K562 (cell line): ENCODE measurements around the gene EGFL6. TPM values are rescaled to one million over a fixed set of nuclear protein-coding genes. Genes with fewer than 3 reads are reported as not detected.

Experiments
- CTBP1 ChIP-seq: fragments of 450-650 bp; IDR thresholded peaks from 2 replicates; pipeline ENCODE4 v1.6.1; 2016; ENCODE audit warnings: borderline replicate concordance
- ERF ChIP-seq: fragments of 450-650 bp; formaldehyde crosslinking; IDR thresholded peaks from 2 replicates; pipeline ENCODE4 v1.4.0; 2020; ENCODE audit warnings: mild to moderate bottlenecking, mixed read lengths
- HNRNPL ChIP-seq: fragments of 200-400 bp; formaldehyde crosslinking; IDR thresholded peaks from 2 replicates; pipeline ENCODE4 v1.6.1; 2017; ENCODE audit warnings: low read depth, mild to moderate bottlenecking, low read length
- KLF13 ChIP-seq: fragments of 450-650 bp; IDR thresholded peaks from 2 replicates; pipeline ENCODE4 v1.6.1; 2016; ENCODE audit warnings: missing genetic modification characterization, low read depth, mild to moderate bottlenecking, missing compliant biosample characterization, moderate library complexity, borderline replicate concordance
- SOX6 ChIP-seq: fragments of 450-650 bp; IDR thresholded peaks from 2 replicates; pipeline ENCODE4 v1.6.1; 2014; ENCODE audit warnings: mild to moderate bottlenecking
- TCF3 ChIP-seq: sonication (generic); formaldehyde crosslinking; IDR thresholded peaks from 2 replicates; pipeline ENCODE4 v1.4.0; 2020; ENCODE audit warnings: mild to moderate bottlenecking, missing genetic modification reagents
- ZNF316 ChIP-seq: fragments of 450-650 bp; IDR thresholded peaks from 2 replicates; pipeline ENCODE4 v1.6.1; 2016
- ZNF436 ChIP-seq: fragments of 250-450, 450-650 bp; sonication (Bioruptor Pico); formaldehyde crosslinking; IDR thresholded peaks from 2 replicates; pipeline ENCODE4 v1.7.0; 2020; ENCODE audit warnings: mild to moderate bottlenecking
- ZNF444 ChIP-seq: fragments of 250-450 bp; sonication (Bioruptor Pico); IDR thresholded peaks from 2 replicates; pipeline ENCODE4 v1.4.0; 2020; ENCODE audit warnings: mild to moderate bottlenecking, moderate library complexity
- ZNF695 ChIP-seq: fragments of 450-650 bp; formaldehyde crosslinking; IDR thresholded peaks from 2 replicates; pipeline ENCODE4 v1.4.0; 2020; ENCODE audit warnings: mild to moderate bottlenecking, moderate library complexity
- ZNF785 ChIP-seq: fragments of 250-450 bp; sonication (Bioruptor Pico); IDR thresholded peaks from 2 replicates; pipeline ENCODE4 v1.4.0; 2020; ENCODE audit warnings: mild to moderate bottlenecking
- polyA plus RNA-seq, 8 experiments: library from polyadenylated mRNA; depleted of rRNA in 4 of 8; stranded (reverse) in 5 of 8; unstranded in 3 of 8; fragments of >200 nt; fragmentation: Nextera tagmentation in 2 of 8; fragmentation: Illumina TruSeq in 1 of 8; extraction: Ambion mirVana in 2 of 8; extraction: Trizol in 1 of 8; gene quantifications; 2 replicates each; pipeline versions ENCODE4 v1.2.1 to v1.2.3, GENCODE V29; 2011 to 2014; ENCODE audit warnings: inconsistent platforms in 1 of 8, missing spikeins in 1 of 8
- total RNA-seq, 7 experiments: library from RNA; depleted of rRNA in 6 of 7; stranded (reverse); fragments of >200 nt in 6 of 7; fragmentation: Illumina TruSeq in 2 of 7; extraction: Trizol in 2 of 7; gene quantifications; 2 replicates each; pipeline versions ENCODE4 v1.2.1 to v1.2.3, GENCODE V29; 2011 to 2021; ENCODE audit warnings: low replicate concordance in 1 of 7
- TF ChIP-seq, protein P1 (sequence below): fragments of 250-450 bp; sonication (Bioruptor Pico); IDR thresholded peaks from 2 replicates; pipeline ENCODE4 v1.4.0; 2020
- TF ChIP-seq, protein P2 (sequence below): fragments of 200-600 bp; sonication (generic); IDR thresholded peaks from one replicate; pipeline ENCODE4 v1.6.1; 2012; ENCODE audit warnings: mild to moderate bottlenecking, low read depth, low read length, inconsistent platforms

The EGFL6 gene
- total and polyA plus RNA-seq, 9 of the 15 experiments (the other 6 are each of a cell fraction or from before 2014, with no cell fraction given), result 0.01 TPM; not detected in 8

DNA sequence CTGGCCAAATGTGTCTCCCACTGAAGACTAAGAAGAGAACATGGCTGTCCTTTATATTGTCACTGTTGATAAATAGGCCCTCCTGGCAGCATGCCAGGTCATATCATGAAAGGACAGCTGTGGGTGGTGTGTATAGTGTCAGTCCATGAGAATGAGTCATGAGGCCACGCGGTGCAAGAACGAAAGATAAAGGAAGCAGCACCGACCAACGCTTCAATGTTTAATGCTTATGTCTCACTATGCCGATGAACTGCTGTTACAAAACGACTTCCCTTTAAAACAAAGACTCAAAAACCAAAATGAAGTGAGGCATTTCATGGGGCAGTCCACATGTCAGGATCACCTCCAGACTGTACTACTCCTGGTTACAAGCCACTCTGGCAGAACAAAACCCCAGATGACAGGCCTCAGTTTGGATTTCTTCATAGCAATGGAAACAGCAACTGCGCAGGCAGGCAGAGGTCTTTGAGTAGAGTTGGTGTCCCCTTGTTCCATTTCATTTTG, 78.4 kb downstream of the EGFL6 start (continued):
- TF ChIP-seq, protein P1, sequence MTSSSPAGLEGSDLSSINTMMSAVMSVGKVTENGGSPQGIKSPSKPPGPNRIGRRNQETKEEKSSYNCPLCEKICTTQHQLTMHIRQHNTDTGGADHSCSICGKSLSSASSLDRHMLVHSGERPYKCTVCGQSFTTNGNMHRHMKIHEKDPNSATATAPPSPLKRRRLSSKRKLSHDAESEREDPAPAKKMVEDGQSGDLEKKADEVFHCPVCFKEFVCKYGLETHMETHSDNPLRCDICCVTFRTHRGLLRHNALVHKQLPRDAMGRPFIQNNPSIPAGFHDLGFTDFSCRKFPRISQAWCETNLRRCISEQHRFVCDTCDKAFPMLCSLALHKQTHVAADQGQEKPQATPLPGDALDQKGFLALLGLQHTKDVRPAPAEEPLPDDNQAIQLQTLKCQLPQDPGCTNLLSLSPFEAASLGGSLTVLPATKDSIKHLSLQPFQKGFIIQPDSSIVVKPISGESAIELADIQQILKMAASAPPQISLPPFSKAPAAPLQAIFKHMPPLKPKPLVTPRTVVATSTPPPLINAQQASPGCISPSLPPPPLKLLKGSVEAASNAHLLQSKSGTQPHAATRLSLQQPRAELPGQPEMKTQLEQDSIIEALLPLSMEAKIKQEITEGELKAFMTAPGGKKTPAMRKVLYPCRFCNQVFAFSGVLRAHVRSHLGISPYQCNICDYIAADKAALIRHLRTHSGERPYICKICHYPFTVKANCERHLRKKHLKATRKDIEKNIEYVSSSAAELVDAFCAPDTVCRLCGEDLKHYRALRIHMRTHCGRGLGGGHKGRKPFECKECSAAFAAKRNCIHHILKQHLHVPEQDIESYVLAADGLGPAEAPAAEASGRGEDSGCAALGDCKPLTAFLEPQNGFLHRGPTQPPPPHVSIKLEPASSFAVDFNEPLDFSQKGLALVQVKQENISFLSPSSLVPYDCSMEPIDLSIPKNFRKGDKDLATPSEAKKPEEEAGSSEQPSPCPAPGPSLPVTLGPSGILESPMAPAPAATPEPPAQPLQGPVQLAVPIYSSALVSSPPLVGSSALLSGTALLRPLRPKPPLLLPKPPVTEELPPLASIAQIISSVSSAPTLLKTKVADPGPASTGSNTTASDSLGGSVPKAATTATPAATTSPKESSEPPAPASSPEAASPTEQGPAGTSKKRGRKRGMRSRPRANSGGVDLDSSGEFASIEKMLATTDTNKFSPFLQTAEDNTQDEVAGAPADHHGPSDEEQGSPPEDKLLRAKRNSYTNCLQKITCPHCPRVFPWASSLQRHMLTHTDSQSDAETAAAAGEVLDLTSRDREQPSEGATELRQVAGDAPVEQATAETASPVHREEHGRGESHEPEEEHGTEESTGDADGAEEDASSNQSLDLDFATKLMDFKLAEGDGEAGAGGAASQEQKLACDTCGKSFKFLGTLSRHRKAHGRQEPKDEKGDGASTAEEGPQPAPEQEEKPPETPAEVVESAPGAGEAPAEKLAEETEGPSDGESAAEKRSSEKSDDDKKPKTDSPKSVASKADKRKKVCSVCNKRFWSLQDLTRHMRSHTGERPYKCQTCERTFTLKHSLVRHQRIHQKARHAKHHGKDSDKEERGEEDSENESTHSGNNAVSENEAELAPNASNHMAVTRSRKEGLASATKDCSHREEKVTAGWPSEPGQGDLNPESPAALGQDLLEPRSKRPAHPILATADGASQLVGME (CRISPR knock-in tag), result no peak
- peak; percentile 87 for TF ChIP-seq SOX6
- no peak for TF ChIP-seq KLF13 (tag)
- TF ChIP-seq ERF, result no peak
- no peak for TF ChIP-seq ZNF444 (CRISPR knock-in tag)
- peak; percentile 48; the same call in 1 of the 2 replicates for TF ChIP-seq CTBP1
- TF ChIP-seq ZNF785 (CRISPR knock-in tag), result no peak
- peak; percentile 96 for TF ChIP-seq TCF3 (CRISPR knock-in tag)
- no peak for TF ChIP-seq HNRNPL
- no peak for TF ChIP-seq ZNF695
- TF ChIP-seq, protein P2, sequence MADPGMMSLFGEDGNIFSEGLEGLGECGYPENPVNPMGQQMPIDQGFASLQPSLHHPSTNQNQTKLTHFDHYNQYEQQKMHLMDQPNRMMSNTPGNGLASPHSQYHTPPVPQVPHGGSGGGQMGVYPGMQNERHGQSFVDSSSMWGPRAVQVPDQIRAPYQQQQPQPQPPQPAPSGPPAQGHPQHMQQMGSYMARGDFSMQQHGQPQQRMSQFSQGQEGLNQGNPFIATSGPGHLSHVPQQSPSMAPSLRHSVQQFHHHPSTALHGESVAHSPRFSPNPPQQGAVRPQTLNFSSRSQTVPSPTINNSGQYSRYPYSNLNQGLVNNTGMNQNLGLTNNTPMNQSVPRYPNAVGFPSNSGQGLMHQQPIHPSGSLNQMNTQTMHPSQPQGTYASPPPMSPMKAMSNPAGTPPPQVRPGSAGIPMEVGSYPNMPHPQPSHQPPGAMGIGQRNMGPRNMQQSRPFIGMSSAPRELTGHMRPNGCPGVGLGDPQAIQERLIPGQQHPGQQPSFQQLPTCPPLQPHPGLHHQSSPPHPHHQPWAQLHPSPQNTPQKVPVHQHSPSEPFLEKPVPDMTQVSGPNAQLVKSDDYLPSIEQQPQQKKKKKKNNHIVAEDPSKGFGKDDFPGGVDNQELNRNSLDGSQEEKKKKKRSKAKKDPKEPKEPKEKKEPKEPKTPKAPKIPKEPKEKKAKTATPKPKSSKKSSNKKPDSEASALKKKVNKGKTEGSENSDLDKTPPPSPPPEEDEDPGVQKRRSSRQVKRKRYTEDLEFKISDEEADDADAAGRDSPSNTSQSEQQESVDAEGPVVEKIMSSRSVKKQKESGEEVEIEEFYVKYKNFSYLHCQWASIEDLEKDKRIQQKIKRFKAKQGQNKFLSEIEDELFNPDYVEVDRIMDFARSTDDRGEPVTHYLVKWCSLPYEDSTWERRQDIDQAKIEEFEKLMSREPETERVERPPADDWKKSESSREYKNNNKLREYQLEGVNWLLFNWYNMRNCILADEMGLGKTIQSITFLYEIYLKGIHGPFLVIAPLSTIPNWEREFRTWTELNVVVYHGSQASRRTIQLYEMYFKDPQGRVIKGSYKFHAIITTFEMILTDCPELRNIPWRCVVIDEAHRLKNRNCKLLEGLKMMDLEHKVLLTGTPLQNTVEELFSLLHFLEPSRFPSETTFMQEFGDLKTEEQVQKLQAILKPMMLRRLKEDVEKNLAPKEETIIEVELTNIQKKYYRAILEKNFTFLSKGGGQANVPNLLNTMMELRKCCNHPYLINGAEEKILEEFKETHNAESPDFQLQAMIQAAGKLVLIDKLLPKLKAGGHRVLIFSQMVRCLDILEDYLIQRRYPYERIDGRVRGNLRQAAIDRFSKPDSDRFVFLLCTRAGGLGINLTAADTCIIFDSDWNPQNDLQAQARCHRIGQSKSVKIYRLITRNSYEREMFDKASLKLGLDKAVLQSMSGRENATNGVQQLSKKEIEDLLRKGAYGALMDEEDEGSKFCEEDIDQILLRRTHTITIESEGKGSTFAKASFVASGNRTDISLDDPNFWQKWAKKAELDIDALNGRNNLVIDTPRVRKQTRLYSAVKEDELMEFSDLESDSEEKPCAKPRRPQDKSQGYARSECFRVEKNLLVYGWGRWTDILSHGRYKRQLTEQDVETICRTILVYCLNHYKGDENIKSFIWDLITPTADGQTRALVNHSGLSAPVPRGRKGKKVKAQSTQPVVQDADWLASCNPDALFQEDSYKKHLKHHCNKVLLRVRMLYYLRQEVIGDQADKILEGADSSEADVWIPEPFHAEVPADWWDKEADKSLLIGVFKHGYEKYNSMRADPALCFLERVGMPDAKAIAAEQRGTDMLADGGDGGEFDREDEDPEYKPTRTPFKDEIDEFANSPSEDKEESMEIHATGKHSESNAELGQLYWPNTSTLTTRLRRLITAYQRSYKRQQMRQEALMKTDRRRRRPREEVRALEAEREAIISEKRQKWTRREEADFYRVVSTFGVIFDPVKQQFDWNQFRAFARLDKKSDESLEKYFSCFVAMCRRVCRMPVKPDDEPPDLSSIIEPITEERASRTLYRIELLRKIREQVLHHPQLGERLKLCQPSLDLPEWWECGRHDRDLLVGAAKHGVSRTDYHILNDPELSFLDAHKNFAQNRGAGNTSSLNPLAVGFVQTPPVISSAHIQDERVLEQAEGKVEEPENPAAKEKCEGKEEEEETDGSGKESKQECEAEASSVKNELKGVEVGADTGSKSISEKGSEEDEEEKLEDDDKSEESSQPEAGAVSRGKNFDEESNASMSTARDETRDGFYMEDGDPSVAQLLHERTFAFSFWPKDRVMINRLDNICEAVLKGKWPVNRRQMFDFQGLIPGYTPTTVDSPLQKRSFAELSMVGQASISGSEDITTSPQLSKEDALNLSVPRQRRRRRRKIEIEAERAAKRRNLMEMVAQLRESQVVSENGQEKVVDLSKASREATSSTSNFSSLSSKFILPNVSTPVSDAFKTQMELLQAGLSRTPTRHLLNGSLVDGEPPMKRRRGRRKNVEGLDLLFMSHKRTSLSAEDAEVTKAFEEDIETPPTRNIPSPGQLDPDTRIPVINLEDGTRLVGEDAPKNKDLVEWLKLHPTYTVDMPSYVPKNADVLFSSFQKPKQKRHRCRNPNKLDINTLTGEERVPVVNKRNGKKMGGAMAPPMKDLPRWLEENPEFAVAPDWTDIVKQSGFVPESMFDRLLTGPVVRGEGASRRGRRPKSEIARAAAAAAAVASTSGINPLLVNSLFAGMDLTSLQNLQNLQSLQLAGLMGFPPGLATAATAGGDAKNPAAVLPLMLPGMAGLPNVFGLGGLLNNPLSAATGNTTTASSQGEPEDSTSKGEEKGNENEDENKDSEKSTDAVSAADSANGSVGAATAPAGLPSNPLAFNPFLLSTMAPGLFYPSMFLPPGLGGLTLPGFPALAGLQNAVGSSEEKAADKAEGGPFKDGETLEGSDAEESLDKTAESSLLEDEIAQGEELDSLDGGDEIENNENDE, result no peak
- TF ChIP-seq ZNF436, result no peak
- peak; percentile 85 for TF ChIP-seq ZNF316
